ENCODE measurements around the gene PLEKHA4. TPM values are rescaled to one million over a fixed set of nuclear protein-coding genes. Genes with fewer than 3 reads are reported as not detected.

Gene PLEKHA4
- total and polyA plus RNA-seq, 4 donors, result 4.4 to 17.2 (median 6.3) TPM

- no peaks in the 10 kb centered on the region for H3K9me3 ChIP-seq (ENCODE audit: control insufficient read depth in 4 of 4, low read length in 3 of 4)
- H3K9ac ChIP-seq (ENCODE audit: low read depth in 1 of 2, low read length in 2 of 2), result no peak overlapping the region
- 82% methylated on average over 6 of the region's 6 CpGs for WGBS
- H3K27ac ChIP-seq (ENCODE audit: low read depth in 1 of 2, low read length in 2 of 2), result no peak overlapping the region
- H3K27me3 ChIP-seq (ENCODE audit: control insufficient read depth in 4 of 4, insufficient read depth in 4 of 4, low read length in 3 of 4), result no peaks in the 10 kb centered on the region
- DNase-seq (ENCODE audit: low spot score), result no peak
- H3K36me3 ChIP-seq (ENCODE audit: control insufficient read depth in 4 of 4, insufficient read depth in 3 of 4, low read depth in 1 of 4, low read length in 3 of 4), result peaks cover 0 to 6% (median 0%) of the 10 kb centered on the region in 4 donors
- TF ChIP-seq FOXA2 (IDR thresholded peaks at IDR 0.05), result no peak
- no peak for TF ChIP-seq SP1 (IDR thresholded peaks at IDR 0.05)
- TF ChIP-seq EGR1 (IDR thresholded peaks at IDR 0.05; ENCODE audit: low read depth in 2 of 2), result no peak
- TF ChIP-seq JUND (IDR thresholded peaks at IDR 0.05), result no peak
- TF ChIP-seq FOXA1 (IDR thresholded peaks at IDR 0.05), result no peak
- TF ChIP-seq HNF4A (conservative IDR thresholded peaks at IDR 0.05), result no peak
- TF ChIP-seq, protein P1, sequence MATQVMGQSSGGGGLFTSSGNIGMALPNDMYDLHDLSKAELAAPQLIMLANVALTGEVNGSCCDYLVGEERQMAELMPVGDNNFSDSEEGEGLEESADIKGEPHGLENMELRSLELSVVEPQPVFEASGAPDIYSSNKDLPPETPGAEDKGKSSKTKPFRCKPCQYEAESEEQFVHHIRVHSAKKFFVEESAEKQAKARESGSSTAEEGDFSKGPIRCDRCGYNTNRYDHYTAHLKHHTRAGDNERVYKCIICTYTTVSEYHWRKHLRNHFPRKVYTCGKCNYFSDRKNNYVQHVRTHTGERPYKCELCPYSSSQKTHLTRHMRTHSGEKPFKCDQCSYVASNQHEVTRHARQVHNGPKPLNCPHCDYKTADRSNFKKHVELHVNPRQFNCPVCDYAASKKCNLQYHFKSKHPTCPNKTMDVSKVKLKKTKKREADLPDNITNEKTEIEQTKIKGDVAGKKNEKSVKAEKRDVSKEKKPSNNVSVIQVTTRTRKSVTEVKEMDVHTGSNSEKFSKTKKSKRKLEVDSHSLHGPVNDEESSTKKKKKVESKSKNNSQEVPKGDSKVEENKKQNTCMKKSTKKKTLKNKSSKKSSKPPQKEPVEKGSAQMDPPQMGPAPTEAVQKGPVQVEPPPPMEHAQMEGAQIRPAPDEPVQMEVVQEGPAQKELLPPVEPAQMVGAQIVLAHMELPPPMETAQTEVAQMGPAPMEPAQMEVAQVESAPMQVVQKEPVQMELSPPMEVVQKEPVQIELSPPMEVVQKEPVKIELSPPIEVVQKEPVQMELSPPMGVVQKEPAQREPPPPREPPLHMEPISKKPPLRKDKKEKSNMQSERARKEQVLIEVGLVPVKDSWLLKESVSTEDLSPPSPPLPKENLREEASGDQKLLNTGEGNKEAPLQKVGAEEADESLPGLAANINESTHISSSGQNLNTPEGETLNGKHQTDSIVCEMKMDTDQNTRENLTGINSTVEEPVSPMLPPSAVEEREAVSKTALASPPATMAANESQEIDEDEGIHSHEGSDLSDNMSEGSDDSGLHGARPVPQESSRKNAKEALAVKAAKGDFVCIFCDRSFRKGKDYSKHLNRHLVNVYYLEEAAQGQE (IDR thresholded peaks at IDR 0.05), result no peak
- TF ChIP-seq HNF4G (IDR thresholded peaks at IDR 0.05), result no peak
- no peak for TF ChIP-seq CTCF (IDR thresholded peaks at IDR 0.05; ENCODE audit: low read depth, low read length, missing input control)
- TF ChIP-seq, protein P2, sequence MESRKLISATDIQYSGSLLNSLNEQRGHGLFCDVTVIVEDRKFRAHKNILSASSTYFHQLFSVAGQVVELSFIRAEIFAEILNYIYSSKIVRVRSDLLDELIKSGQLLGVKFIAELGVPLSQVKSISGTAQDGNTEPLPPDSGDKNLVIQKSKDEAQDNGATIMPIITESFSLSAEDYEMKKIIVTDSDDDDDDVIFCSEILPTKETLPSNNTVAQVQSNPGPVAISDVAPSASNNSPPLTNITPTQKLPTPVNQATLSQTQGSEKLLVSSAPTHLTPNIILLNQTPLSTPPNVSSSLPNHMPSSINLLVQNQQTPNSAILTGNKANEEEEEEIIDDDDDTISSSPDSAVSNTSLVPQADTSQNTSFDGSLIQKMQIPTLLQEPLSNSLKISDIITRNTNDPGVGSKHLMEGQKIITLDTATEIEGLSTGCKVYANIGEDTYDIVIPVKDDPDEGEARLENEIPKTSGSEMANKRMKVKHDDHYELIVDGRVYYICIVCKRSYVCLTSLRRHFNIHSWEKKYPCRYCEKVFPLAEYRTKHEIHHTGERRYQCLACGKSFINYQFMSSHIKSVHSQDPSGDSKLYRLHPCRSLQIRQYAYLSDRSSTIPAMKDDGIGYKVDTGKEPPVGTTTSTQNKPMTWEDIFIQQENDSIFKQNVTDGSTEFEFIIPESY (IDR thresholded peaks at IDR 0.05), result no peak
- no peak for TF ChIP-seq NR2F2 (IDR thresholded peaks at IDR 0.05)
- TF ChIP-seq RAD21 (IDR thresholded peaks at IDR 0.05), result no peak
- TF ChIP-seq RXRA (IDR thresholded peaks at IDR 0.05), result no peak
- TF ChIP-seq TAF1 (conservative IDR thresholded peaks at IDR 0.05), result no peak
- no peak for TF ChIP-seq YY1 (IDR thresholded peaks at IDR 0.05)
- H3K4me3 ChIP-seq (ENCODE audit: low read depth in 1 of 3, low read length in 3 of 3), result no peak overlapping the region
- peaks cover 5 to 9% (median 6%) of the 10 kb centered on the region in 4 donors for H3K4me1 ChIP-seq (ENCODE audit: control insufficient read depth in 4 of 4, insufficient read depth in 4 of 4, low read length in 3 of 4)
Measured at GRCh38 chr19:48866692-48867091, 1.7 kb downstream of the PLEKHA4 start.

DNA sequence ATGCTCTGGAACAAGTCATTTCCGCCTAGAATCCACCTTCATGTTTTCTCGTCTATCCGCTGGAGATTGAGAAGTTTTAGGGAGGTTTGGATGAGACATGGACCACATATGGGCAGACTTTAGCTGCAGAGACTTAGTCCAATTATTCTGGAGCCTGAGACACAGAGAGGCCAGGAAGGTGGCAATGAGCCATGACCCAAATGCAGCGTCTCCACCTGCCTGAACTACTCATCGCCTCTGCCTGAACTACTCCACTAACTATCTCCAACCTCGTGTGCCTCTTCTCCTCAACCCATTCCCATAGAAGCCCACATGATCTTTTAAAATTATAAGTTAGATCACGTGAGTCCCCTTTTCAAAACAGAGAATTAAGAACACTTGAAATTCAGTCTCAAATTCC is 5.6 kb downstream of the PLEKHA4 start:
- DNase-seq (ENCODE audit: low spot score), result no peak
- WGBS, result 80% methylated on average over 7 of the region's 7 CpGs
- peaks cover 0 to 6% (median 1%) of the 10 kb centered on the region in 4 donors for H3K36me3 ChIP-seq (ENCODE audit: control insufficient read depth in 4 of 4, insufficient read depth in 3 of 4, low read depth in 1 of 4, low read length in 3 of 4)
- H3K9ac ChIP-seq (ENCODE audit: low read depth in 1 of 2, low read length in 2 of 2), result no peak overlapping the region
- no peak overlapping the region for H3K4me3 ChIP-seq (ENCODE audit: low read depth in 1 of 3, low read length in 3 of 3)
- TF ChIP-seq JUND (IDR thresholded peaks at IDR 0.05) (no peak), FOXA2 (IDR thresholded peaks at IDR 0.05) (no peak), EGR1 (IDR thresholded peaks at IDR 0.05; ENCODE audit: low read depth in 2 of 2) (no peak), NR2F2 (IDR thresholded peaks at IDR 0.05) (no peak), GABPA (IDR thresholded peaks at IDR 0.05 in 1 of 2, conservative IDR thresholded peaks at IDR 0.05 in 1 of 2) (no peak), YY1 (IDR thresholded peaks at IDR 0.05) (no peak), TAF1 (conservative IDR thresholded peaks at IDR 0.05) (no peak), RXRA (IDR thresholded peaks at IDR 0.05) (no peak), HNF4A (conservative IDR thresholded peaks at IDR 0.05) (no peak), RAD21 (IDR thresholded peaks at IDR 0.05) (no peak), MAX (IDR thresholded peaks at IDR 0.05) (no peak), SP1 (IDR thresholded peaks at IDR 0.05) (no peak), CTCF (IDR thresholded peaks at IDR 0.05; ENCODE audit: low read depth, low read length, missing input control) (no peak), FOXA1 (IDR thresholded peaks at IDR 0.05) (no peak), HNF4G (IDR thresholded peaks at IDR 0.05) (no peak)
- TF ChIP-seq, protein P3, sequence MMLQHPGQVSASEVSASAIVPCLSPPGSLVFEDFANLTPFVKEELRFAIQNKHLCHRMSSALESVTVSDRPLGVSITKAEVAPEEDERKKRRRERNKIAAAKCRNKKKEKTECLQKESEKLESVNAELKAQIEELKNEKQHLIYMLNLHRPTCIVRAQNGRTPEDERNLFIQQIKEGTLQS (IDR thresholded peaks at IDR 0.05), result no peak
- TF ChIP-seq, protein P2 (IDR thresholded peaks at IDR 0.05), result no peak
- H3K27me3 ChIP-seq (ENCODE audit: control insufficient read depth in 4 of 4, insufficient read depth in 4 of 4, low read length in 3 of 4), result no peaks in the 10 kb centered on the region
- H3K4me1 ChIP-seq (ENCODE audit: control insufficient read depth in 4 of 4, insufficient read depth in 4 of 4, low read length in 3 of 4), result peaks cover 0 to 17% (median 7%) of the 10 kb centered on the region in 4 donors
- H3K9me3 ChIP-seq (ENCODE audit: control insufficient read depth in 4 of 4, low read length in 3 of 4), result no peaks in the 10 kb centered on the region
- H3K27ac ChIP-seq (ENCODE audit: low read depth in 1 of 2, low read length in 2 of 2), result no peak overlapping the region

All from liver (tissue), 9 donors.